Gastroesophageal sphincter (tissue), 4 donors: ENCODE measurements around the gene CRYBB2. TPM values are rescaled to one million over a fixed set of nuclear protein-coding genes. Genes with fewer than 3 reads are reported as not detected.

Experiments
- ATAC-seq: fragments of 150-250 bp; one replicate; pipeline ENCODE4 v1.9.1; 2016; ENCODE audit warnings: mild to moderate bottlenecking, moderate library complexity
- H3K27ac ChIP-seq, 4 donors: fragments of 200-600 bp; sonication (generic) in 3 of 4; 1 replicate in 3 of 4; 2 replicates in 1 of 4; pipeline ENCODE4 v1.5.1; 2016 to 2019
- H3K27me3 ChIP-seq: fragments of 200-600 bp; sonication (generic); one replicate; pipeline ENCODE4 v1.5.1; 2019
- H3K36me3 ChIP-seq, 2 donors: fragments of 200-600 bp; sonication (generic); one replicate each; pipeline ENCODE4 v1.5.1; 2019; ENCODE audit warnings: control low read depth in 1 of 2
- H3K4me1 ChIP-seq, 3 donors: fragments of 200-600 bp; sonication (generic); 1 replicate in 2 of 3; 2 replicates in 1 of 3; pipeline ENCODE4 v1.5.1; 2016 to 2019; ENCODE audit warnings: control low read depth in 2 of 3
- H3K4me3 ChIP-seq, 2 donors: fragments of 200-600 bp; sonication (generic); one replicate each; pipeline ENCODE4 v1.5.1; 2019; ENCODE audit warnings: mild to moderate bottlenecking in 1 of 2, moderate library complexity in 1 of 2
- H3K9me3 ChIP-seq, 3 donors: fragments of 200-600 bp; sonication (generic); one replicate each; pipeline ENCODE4 v1.5.1; 2017 to 2019; ENCODE audit warnings: control low read depth in 2 of 3
- CTCF ChIP-seq, 4 experiments: fragments of 200-600 bp in 2 of 4; fragments of 450-650 bp in 2 of 4; sonication (generic) in 1 of 4; IDR thresholded peaks; one replicate each; pipeline ENCODE4 v1.5.1; 2017 to 2019; ENCODE audit warnings: antibody characterized with exemption in 4 of 4, mild to moderate bottlenecking in 2 of 4, moderate library complexity in 2 of 4
- EP300 ChIP-seq: sonication (generic); formaldehyde crosslinking; IDR thresholded peaks from one replicate; pipeline ENCODE4 v1.6.1; 2017; ENCODE audit warnings: antibody characterized with exemption, mild to moderate bottlenecking
- POLR2A ChIP-seq, 2 donors: fragments of 450-650 bp; IDR thresholded peaks; one replicate each; pipeline ENCODE4 v1.6.1; 2017; ENCODE audit warnings: antibody characterized with exemption in 2 of 2, mild to moderate bottlenecking in 2 of 2, moderate library complexity in 1 of 2
- POLR2AphosphoS5 ChIP-seq: sonication (generic); formaldehyde crosslinking; IDR thresholded peaks from one replicate; pipeline ENCODE4 v1.6.1; 2017; ENCODE audit warnings: antibody characterized with exemption
- WGBS, 2 donors: methylation state at CpG; one replicate each; pipeline ENCODE4 v1.1.5; 2018; ENCODE audit warnings: low coverage in 1 of 2; 5-methylcytosine and 5-hydroxymethylcytosine counted together
- total RNA-seq, 4 donors: library from RNA; depleted of rRNA; stranded (reverse); fragments of >200 nt; gene quantifications; one replicate each; pipeline ENCODE4 v1.1.0, GENCODE V29; 2016

The CRYBB2 gene
- total RNA-seq, 4 donors from 2014 or later = not detected

- WGBS, 2 donors = 78 to 84% methylated on average over 4 to 8 of the region's 10 CpGs
- Histone ChIP-seq H3K36me3 (peaks cover 0 to 99% of the 10 kb centered on the region in 2 donors), H3K4me3 (no peak overlapping the region), H3K9me3 (peaks cover 0 to 11% (median 0%) of the 10 kb centered on the region in 3 donors), H3K27ac (no peak overlapping the region), H3K4me1 (no peaks in the 10 kb centered on the region), H3K27me3 (no peaks in the 10 kb centered on the region)
- ATAC-seq = peak; percentile 44
- no peak for TF ChIP-seq POLR2A (IDR thresholded peaks at IDR 0.05)
- no peak for TF ChIP-seq CTCF (IDR thresholded peaks at IDR 0.05)
- no peak for TF ChIP-seq EP300
These were observed 37.0 kb upstream of the CRYBB2 start for GRCh38 chr22:25182131-25183110.

- H3K4me1 ChIP-seq = no peaks in the 10 kb centered on the region
- no peak overlapping the region for H3K27ac ChIP-seq
- peaks cover 0 to 11% (median 0%) of the 10 kb centered on the region in 3 donors for H3K9me3 ChIP-seq
- no peak for ATAC-seq
- TF ChIP-seq CTCF (IDR thresholded peaks at IDR 0.05) (no peak), POLR2A (IDR thresholded peaks at IDR 0.05) (no peak)
- H3K36me3 ChIP-seq = peaks cover 0 to 96% of the 10 kb centered on the region in 2 donors
- WGBS, 2 donors = 84 to 85% methylated on average over 7 to 9 of the region's 12 CpGs
- no peak overlapping the region for H3K4me3 ChIP-seq
- H3K27me3 ChIP-seq = no peaks in the 10 kb centered on the region
These were observed 35.4 kb upstream of the CRYBB2 start for GRCh38 chr22:25183949-25184619.

GRCh38 chr22:25186140-25186539, 33.3 kb upstream of the CRYBB2 start:
- peaks cover 0 to 95% of the 10 kb centered on the region in 2 donors for H3K36me3 ChIP-seq
- TF ChIP-seq POLR2A (IDR thresholded peaks at IDR 0.05) (no peak), POLR2AphosphoS5 (no peak), CTCF (IDR thresholded peaks at IDR 0.05) (no peak), EP300 (no peak)
- H3K27me3 ChIP-seq = no peaks in the 10 kb centered on the region
- 93 to 96% methylated on average over 3 of the region's 3 CpGs for WGBS, 2 donors
- no peak for ATAC-seq
- H3K9me3 ChIP-seq = no peaks in the 10 kb centered on the region
- no peak overlapping the region for H3K27ac ChIP-seq
- H3K4me3 ChIP-seq = no peak overlapping the region
- no peaks in the 10 kb centered on the region for H3K4me1 ChIP-seq

GRCh38 chr22:25187469-25187868, 32.0 kb upstream of the CRYBB2 start:
- TF ChIP-seq POLR2AphosphoS5 (no peak), CTCF (IDR thresholded peaks at IDR 0.05) (no peak), POLR2A (IDR thresholded peaks at IDR 0.05) (no peak), EP300 (no peak)

More at GRCh38 chr22:25187469-25187868, 32.0 kb upstream of the CRYBB2 start:
- no peaks in the 10 kb centered on the region for H3K9me3 ChIP-seq
- no peak overlapping the region for H3K4me3 ChIP-seq
- no peak overlapping the region for H3K27ac ChIP-seq
- WGBS, 2 donors = 67 to 81% methylated on average over 1 to 5 of the region's 6 CpGs
- H3K36me3 ChIP-seq = peaks cover 0 to 96% of the 10 kb centered on the region in 2 donors
- ATAC-seq = no peak
- H3K4me1 ChIP-seq = no peaks in the 10 kb centered on the region
- no peaks in the 10 kb centered on the region for H3K27me3 ChIP-seq
